Panc1 (cell line): ENCODE data around the gene ZNF200.

Experiments
- POLR2AphosphoS5 ChIP-seq: IDR thresholded peaks from 2 replicates; pipeline ENCODE4 v1.6.1; 2012; ENCODE audit warnings: mild to moderate bottlenecking, low read depth, low read length, moderate library complexity
- SIN3A ChIP-seq: IDR thresholded peaks from 2 replicates; pipeline ENCODE4 v1.6.1; 2012; ENCODE audit warnings: low read depth, mild to moderate bottlenecking, low read length, moderate library complexity, borderline replicate concordance; ENCODE audit not compliant: insufficient read depth
- TCF7L2 ChIP-seq: IDR thresholded peaks from 2 replicates; pipeline ENCODE4 v1.6.1; 2011; ENCODE audit warnings: mild to moderate bottlenecking, low read depth, low read length, inconsistent platforms
- TF ChIP-seq, protein P1 (sequence below): fragments of 450-650 bp; IDR thresholded peaks from 2 replicates; pipeline ENCODE4 v1.5.1; 2017; ENCODE audit warnings: mild to moderate bottlenecking
- TF ChIP-seq, protein P2 (sequence below), 2 experiments: IDR thresholded peaks; 2 replicates each; pipeline ENCODE4 v1.6.1; 2011 to 2012; ENCODE audit warnings: low read depth in 2 of 2, control low read depth in 1 of 2, low read length in 1 of 2, mild to moderate bottlenecking in 1 of 2, moderate library complexity in 1 of 2; ENCODE audit not compliant: insufficient read depth in 1 of 2

DNA sequence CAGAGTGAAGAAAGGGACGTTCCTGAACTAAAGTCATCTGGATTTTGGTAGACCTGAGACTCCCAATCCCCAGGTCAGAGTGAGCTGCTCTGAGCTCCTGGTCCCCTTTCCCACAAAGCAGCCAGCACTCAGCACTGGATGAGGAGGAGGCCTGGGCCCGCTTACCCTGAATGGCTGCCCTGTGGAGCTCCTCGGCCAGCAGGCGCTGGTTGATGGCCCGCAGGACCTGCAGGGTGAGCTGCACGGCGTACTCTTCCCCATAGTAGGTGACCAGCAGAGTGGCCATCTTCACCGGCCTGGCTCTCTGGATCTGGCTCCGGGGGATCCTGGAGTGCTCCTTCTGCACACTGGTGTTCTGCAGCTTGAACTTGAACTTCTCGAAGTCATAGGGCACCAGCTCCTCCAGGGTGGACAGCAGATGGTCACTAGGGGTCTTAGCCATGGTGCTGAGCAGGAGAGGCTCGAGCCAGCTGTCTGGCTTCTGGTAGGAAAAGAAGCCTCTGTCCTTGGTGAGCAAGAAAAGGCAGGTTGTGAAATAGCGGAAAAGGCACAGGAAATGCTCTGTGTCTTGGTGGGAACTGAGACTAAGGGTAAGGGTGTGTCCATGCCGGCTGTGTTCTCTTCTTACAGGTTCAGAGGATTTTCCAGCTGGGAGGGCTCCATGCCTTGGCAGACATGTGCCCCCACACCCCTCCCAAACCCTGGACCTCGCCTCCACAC, 21.3 kb upstream of the ZNF200 start, which contains the start of gene MEFV:
- TF ChIP-seq TCF7L2 (no peak), POLR2AphosphoS5 (no peak), SIN3A (no peak)
- TF ChIP-seq, protein P1, sequence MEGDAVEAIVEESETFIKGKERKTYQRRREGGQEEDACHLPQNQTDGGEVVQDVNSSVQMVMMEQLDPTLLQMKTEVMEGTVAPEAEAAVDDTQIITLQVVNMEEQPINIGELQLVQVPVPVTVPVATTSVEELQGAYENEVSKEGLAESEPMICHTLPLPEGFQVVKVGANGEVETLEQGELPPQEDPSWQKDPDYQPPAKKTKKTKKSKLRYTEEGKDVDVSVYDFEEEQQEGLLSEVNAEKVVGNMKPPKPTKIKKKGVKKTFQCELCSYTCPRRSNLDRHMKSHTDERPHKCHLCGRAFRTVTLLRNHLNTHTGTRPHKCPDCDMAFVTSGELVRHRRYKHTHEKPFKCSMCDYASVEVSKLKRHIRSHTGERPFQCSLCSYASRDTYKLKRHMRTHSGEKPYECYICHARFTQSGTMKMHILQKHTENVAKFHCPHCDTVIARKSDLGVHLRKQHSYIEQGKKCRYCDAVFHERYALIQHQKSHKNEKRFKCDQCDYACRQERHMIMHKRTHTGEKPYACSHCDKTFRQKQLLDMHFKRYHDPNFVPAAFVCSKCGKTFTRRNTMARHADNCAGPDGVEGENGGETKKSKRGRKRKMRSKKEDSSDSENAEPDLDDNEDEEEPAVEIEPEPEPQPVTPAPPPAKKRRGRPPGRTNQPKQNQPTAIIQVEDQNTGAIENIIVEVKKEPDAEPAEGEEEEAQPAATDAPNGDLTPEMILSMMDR: no peak
- TF ChIP-seq, protein P2, sequence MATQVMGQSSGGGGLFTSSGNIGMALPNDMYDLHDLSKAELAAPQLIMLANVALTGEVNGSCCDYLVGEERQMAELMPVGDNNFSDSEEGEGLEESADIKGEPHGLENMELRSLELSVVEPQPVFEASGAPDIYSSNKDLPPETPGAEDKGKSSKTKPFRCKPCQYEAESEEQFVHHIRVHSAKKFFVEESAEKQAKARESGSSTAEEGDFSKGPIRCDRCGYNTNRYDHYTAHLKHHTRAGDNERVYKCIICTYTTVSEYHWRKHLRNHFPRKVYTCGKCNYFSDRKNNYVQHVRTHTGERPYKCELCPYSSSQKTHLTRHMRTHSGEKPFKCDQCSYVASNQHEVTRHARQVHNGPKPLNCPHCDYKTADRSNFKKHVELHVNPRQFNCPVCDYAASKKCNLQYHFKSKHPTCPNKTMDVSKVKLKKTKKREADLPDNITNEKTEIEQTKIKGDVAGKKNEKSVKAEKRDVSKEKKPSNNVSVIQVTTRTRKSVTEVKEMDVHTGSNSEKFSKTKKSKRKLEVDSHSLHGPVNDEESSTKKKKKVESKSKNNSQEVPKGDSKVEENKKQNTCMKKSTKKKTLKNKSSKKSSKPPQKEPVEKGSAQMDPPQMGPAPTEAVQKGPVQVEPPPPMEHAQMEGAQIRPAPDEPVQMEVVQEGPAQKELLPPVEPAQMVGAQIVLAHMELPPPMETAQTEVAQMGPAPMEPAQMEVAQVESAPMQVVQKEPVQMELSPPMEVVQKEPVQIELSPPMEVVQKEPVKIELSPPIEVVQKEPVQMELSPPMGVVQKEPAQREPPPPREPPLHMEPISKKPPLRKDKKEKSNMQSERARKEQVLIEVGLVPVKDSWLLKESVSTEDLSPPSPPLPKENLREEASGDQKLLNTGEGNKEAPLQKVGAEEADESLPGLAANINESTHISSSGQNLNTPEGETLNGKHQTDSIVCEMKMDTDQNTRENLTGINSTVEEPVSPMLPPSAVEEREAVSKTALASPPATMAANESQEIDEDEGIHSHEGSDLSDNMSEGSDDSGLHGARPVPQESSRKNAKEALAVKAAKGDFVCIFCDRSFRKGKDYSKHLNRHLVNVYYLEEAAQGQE (IDR thresholded peaks at IDR 0.05; ENCODE audit: insufficient read depth in 1 of 2, low read depth in 2 of 2, low read length in 1 of 2): no peak; a peak in 1 of 4 replicates
